HG02885 (cell line): ENCODE measurements around the gene GDPD2.

Experiments used
- ATAC-seq: cut with Tn5 transposase; IDR thresholded peaks from one replicate; pipeline ENCODE4 v1.9.1; 2021; ENCODE audit warnings: mild to moderate bottlenecking; ENCODE audit not compliant: unreplicated experiment, poor library complexity

The GDPD2 gene

DNA sequence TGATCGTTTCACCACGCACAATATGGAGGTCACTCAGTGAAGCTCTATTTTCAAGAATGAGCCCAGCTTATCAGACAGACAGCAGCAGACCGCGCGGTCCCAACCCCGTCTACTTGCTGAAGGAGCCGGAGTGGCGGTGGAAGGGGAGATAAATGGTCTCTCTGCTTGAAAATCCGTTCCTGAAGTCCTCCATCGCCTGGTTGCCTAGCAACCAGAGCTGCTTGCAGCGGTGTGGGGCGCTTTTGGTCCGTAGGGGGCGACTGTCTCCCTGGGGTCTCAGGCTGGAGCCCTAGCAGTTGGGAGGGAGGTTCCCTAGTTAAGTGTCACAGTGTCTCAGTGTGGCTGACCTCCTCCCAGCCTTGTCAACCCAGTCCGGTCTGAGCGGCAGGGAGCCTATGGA lies 13.2 kb downstream of the GDPD2 start:
- ATAC-seq = no peak

DNA sequence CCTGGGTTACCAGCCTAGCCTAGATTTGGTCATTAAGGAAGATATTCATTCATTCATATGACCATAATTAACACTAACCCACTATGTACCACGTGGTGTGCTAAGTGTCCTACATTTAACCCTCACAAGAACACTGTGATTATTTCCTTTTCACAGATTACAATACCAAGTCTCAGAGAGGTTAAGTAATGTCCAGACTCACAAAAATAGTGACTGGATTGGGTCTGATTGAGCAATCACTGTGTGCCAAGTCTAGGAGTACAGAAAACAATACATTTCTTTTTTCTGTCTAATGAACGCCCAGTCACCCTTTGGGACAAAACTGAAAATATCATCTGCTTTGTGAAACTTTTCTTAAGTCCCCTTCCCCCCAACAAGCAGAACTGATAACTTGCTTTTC lies 13.9 kb downstream of the GDPD2 start:
- no peak for ATAC-seq

DNA sequence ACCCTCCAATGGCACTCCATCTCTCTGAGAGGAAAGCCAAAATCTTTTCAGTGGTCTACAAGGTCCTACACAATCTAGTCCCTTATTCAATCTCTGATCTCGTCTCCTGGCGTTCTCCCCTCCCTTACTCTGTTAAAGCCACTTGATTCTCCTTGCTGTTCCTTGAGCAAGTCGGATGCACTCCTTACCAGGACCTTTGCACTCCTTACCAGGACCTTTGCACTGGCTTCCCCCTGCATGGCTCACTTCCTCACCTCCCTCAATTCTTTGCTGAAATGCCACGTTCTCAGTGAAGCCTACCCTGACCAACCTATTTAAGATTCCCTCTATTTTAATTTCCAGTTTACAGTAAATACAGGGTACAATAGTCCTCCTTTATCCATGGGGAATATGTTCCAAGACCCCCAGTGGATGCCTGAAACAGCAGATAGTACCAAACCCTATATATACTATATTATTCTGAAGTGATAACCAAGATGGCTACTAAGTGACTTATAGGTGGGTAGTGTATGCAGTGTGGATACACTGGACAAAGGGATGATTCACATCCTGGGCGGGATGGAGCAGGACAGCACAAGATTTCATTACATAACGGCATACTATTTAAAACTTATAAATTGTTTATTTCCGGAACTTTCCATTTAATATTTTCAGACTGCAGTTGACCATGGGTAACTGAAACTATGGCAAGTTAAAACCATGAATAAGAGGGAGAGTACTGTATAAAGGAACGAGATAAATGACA lies 15.0 kb downstream of the GDPD2 start:
- no peak for ATAC-seq

DNA sequence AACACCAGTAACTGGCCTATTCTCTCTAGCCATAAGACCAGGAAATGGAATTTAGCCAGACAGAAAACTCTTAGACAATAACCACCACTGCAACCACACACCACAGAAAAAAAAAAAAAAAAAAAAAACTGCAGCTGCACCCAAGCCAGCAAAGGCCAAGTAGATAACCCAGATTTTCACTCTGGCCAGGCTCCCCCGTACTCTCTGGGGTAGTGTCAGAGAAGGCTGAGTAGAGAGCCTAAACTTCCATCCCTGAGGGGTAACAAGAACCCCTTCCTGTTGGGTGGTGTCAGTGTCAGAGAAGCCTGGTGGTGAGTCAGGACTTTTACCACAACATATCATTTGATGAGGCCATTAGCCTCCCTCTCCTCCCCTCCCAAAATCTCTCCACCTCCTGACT lies 15.9 kb downstream of the GDPD2 start:
- ATAC-seq = no peak

DNA sequence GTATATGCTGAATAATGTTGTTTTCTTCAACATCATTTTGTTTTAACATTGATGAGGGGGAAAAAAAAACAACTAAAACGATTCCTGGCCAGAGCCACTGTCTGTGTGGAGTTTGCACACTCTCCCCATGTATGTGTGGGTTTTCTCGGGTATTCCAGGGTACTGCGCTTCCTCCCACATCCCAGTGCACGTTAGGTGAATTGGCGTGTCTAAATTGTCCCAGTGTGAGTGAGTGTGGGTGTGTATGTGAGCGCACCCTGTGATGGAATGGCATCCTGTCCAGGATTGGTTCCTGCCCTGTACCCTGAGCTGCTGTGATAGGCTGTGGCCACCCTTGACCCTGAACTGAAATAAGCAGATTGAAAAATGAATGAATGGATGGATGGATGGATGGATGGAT lies 19.1 kb downstream of the GDPD2 start:
- ATAC-seq = no peak

DNA sequence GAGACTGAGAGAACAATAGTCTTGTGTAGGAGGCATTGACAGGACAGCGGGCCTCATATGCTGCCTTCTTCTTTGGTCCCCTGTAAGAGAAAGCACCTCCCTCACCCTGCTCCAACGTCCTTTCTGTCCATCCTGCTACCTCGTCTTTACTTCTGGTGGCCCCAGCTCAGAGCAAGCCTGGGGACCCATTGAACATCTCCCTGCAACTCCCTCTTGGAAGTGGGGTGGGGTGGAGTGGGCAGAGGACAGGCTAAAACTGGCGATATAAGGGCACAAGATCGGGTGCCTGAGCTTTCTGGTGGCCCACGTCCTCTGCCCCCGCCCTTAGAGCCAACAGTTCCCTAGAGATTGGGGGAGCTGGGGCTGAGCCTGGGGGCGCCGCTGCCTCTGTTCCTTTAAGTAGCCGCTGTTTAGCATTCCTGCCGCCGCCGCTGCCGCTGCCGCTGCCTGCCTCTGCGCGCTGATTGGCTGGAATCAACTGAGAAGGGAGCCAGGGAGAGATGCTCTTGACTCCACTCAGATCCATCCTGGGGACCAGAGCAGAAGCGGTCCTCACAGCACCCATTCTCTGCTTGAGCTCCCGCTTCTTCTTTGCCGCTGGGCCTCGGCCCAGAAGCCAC lies 21.3 kb downstream of the GDPD2 start, which contains the start of gene DLG3:
TSS of gene DLG3 (plus strand) at position 510 of the 620 bp plus-strand sequence. CDS start 367 bp downstream, outside the sequence.
- ATAC-seq = no peak

DNA sequence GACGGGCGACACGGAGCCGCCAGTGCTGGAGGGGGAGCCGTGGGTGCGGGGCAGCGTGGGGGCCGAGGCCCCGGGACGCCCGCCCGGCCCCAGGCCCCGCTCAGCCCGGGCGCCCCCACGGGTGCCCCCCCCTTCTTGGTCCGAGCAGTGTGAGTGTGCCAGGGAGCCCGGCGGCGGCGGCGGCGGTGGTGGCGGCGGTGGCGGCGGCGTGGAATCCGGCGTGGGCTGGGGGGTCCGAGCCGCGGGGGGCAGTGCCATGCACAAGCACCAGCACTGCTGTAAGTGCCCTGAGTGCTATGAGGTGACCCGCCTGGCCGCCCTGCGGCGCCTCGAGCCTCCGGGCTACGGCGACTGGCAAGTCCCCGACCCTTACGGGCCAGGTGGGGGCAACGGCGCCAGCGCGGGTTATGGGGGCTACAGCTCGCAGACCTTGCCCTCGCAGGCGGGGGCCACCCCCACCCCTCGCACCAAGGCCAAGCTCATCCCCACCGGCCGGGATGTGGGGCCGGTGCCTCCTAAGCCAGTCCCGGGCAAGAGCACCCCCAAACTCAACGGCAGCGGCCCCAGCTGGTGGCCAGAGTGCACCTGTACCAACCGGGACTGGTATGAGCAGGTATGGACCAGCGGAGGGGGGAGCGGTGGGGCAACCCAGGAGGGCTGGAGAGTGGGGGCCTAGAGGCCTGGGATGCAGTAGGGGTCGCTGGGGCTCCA lies 22.0 kb downstream of the GDPD2 start:
- ATAC-seq = no peak

DNA sequence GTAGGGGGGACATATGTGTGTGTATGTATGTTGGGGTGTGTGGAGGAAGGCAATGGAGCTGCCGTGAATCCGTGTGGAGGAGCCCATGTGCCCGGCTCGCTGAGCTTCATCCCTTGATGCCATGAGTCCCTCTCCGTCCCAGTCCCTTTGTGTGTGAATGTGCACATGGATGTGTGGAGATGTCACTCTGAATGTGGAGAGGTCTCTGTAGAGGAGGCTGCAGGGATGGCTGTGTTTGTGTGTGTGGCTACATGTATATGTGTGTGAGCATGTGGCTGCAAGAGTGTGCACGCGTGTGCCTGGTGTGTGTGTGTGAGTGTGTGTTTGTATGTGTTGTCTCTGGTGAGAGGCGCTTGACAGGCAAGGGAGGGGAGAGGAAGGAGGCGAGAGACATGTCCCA lies 22.8 kb downstream of the GDPD2 start:
- no peak for ATAC-seq

DNA sequence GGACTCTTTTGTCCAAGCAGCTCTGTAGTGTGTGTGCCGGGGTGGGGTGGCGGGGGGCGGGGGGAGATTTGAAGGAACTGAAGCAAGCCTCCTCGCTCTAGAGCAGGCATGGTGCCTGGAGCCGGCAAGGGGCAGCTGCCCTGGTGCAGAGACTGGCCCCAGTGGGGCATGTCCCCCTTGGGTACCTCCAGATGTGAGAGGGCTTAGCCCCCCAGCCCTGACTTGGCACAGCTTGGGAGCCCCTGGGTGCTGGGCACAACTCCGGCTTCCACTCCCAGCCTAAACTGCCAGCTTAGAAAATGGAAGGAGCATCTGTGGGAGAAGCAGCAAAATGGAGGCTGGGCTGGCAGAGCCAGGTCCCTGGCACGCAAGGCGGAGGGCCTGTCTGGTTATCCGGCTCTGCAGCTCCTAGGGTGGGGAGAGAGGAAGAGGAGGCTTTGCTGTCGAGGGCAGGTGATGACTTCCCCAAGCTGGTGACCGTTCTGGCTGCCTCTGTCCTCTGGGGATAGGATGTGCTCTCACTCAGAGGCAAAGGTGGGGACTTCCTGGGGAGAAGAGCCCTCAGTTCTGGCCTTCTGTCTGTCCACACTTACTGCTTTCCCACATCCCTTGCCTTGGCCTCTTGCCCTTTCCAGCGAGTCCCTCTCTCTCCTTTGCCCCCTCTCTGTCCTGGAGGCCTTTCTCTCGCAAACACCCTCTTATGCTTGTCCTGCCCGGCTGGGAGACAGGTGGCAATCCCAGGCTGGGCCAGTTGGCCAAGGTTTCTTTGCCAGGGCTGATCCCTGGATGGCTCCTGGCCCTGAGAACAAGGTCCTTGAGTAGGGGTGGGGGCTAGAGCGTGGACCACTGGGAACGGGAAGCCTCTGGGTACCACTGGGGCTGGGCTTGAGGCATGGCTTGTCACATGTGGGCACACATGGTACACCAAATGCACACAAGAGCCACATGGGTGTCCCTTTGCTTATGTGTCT lies 23.6 kb downstream of the GDPD2 start:
- no peak for ATAC-seq

DNA sequence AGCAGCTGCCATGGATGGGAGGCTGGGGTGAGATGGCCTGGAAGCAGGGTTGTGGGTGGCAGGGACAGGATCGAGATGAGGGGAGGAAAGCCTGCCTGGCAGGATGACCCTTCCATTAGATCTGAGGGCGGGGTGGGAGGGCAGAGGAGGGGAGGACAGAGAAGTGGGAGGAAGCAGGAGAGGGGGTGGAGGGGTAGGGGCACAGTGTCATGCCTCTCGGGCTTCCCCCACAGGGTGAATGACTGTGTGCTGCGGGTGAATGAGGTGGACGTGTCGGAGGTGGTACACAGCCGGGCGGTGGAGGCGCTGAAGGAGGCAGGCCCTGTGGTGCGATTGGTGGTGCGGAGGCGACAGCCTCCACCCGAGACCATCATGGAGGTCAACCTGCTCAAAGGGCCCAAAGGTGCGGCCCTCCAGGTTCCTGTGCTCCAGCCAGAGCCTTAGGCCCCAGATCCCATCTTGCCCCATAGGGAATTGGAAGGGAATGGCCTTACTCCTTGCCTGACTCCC lies 26.4 kb downstream of the GDPD2 start:
- no peak for ATAC-seq

DNA sequence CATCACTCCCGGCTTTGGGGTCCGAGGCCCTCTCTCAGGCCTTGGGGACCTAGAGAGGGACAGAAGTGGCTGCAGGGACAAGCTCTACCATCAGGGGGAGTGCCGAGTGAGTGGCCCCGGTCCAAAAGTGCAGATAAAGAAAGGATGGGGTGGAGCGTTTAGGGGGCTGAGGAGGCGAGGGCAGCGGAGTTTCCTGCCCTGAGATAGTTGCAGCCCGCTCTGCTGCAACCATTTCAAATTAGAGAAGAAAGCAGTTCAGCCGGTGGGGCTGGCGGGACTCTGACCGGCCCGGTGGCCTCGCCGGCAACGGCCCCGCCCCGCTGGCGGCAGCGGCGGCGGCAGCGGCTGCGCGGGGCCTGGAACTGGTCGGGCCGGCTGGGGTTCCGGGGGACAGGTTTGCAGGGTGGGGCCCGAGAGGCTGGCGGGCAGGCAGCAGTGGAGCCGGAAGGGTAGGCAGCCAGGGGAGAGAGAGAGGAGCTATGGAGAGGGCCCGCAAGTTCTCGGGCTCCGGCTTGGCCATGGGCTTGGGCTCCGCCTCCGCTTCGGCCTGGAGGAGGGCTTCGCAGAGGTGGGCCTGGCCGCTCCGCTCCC lies 29.1 kb downstream of the GDPD2 start:
- peak; percentile 69 for ATAC-seq

DNA sequence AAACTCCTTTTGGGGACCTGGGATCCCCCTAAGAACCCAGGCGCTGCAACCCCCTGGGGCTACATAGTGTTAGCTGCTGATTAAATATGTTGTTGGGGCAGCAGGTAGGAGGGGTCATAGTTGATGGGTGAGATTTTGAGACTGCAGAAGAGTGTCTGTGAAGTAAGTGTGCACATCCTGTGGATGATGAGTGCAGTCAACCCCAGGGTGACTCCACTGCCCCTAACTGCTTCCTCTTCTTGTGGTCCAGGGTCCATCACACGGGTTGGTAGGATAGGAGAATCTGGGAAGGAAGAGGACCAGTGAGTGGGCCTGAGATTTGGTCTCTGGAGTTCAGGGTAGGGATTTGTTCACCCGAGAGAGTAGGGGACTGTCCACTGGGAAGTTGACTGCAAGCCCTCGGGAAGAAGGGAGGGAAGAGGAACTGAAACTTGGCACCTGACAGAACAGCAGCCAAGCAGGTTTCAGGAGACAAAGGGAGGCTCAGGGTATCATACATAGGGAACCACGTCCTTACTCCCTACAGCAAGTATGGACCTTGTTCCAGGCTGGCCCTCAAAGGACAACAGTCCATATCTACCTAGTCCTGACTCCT lies 30.0 kb downstream of the GDPD2 start:
- ATAC-seq = no peak

DNA sequence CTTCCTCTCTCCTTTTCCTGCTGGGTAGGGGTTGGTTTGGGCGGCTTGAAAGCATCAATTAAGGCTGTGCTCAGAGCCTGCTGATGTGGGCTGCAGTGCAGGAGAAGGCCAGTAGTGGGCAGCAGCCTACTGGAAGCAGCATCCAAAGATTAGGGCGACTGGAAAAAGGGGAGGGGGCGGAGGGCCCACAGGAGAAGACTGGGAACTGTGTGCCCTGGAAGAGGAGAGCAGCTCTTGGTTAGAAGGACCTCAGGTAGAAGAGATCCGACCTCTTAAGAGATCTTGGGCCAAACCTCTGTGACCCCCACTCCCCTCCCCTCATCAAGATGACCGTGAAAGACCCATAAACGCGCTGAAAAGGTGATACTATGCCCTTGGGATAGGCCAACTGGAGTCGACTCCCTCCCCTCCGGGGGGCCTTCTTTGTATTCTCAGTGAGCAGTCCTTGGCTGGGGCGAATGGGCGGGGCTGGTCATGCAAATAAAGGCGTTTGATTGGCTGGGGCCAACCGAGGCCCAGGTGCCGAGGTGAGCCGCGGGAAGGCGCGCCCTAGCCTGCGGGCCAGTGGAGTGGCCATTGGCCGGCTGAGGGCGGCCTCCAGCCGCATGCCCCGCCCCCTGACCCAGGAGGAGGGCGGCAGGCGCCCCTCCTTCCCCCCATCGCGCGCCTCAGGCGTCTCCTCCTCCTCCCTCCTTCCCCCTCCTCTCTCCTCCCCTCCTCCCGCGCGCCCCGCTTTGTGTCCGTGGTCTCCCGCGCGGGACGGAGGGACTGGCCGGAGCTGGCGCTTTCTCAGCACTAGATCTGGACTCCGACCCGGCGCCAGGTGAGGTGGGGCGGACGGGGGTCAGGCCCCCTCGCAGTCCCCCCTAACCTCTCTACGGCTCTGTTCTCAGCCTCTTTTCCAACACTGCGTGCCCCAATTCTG lies 31.6 kb downstream of the GDPD2 start:
- ATAC-seq = peak; percentile 51

DNA sequence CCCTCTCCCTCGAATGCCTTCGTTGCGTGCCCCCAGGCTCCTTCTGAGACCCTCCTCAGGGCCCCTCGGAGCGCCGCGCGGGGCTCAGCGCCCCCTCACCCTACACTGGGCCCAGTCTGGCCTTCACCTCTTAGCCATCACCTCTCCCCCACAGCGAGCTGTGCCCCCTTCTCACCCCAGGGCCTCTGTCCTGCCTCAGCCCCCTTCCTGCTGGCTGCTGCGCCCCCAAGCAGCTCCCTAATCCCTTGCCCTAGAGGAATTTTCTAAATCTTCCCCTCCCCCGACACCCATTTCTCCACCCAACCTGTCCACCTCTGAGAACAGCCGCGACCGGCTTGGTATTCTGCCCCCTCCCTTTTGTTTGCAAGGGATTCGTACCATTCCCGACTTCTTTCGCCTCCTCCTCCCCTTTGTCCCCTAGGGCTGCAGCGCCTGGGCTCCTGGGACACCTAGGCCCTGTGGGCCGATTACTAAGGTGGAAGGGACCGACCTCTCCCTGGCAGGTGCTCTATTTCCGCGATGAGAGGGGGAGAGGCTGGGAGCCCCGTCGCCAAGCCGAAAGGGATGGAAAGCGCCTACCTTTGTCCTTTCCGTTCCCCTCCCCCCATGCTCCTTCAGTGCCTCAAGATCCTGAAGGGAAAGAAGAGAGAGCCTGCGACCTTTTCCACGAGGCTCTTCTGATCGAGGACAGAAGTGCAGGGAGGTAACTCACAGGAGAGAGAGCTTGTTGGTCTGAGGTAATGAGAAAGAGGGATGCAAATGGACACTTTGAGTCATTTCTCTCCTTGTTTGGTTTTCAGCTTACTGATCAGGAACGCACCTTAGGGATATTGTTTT lies 32.5 kb downstream of the GDPD2 start:
- ATAC-seq = no peak

DNA sequence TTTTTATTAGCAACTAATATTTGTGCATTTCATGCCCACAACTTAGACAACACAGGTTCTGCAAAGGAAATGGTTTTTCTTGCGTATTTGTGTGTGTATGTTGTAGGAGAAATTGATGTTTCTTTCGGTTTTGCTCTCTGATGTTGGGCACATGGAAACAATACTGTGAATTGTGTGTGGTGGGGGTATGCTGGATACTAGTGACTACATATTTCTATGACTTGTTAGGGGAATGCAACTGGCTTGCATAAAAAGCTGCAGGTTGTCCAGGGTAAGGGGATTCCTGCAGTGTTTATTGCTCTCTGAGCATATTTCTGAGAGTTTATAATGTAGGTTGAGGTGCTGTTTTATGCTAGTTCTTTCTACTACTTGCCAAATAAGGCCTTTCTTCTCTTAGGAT lies 33.1 kb downstream of the GDPD2 start:
- ATAC-seq = no peak

DNA sequence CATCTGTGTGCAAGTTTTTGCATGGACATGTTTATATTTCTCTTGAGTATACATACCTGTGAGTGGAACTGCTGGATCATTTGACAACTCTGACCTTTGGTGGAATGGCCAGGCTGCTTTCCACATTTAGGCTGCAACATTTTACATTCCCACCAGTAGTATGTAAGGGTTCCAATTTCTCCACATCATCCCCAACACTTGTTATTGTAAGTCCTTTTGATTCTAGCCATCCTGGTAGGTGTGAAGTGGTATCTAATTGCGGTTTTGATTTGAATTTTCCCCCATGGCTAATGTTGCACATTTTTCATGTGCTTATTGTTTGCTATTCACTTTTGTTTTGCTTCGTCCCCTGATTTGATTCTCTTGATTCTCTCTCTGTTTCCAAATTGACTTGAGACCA lies 37.9 kb downstream of the GDPD2 start:
- no peak for ATAC-seq

DNA sequence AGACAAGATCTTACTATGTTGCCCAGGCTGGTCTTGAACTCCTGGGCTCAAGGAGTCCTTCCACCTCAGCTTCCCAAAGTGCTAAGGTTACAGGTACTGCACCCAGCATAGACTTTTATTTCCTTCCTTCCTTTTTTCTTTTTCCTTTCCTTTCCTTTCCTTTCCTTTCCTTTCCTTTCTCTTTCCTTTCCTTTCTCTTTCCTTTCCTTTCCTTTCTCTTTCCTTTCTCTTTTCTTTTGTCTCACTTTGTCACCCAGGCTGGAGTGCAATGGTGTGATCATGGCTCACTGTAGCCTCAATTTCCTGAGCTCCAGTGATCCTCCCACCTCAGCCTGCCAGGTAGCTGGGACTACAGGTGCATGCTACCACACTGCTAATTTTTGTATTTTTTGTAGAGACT lies 40.9 kb downstream of the GDPD2 start:
- ATAC-seq = no peak
